Activated CD8-positive, alpha-beta memory T cell treated with anti-CD3 and anti-CD28 coated beads, Interleukin-2, amount 50 U/mL, for 4 hours (primary cell): ENCODE results near the gene HLA-DRA.

ENCODE experiments used
- DNase-seq: peaks from one replicate; pipeline ENCODE4 v3.0.0-alpha.2; 2020

Gene HLA-DRA

DNA sequence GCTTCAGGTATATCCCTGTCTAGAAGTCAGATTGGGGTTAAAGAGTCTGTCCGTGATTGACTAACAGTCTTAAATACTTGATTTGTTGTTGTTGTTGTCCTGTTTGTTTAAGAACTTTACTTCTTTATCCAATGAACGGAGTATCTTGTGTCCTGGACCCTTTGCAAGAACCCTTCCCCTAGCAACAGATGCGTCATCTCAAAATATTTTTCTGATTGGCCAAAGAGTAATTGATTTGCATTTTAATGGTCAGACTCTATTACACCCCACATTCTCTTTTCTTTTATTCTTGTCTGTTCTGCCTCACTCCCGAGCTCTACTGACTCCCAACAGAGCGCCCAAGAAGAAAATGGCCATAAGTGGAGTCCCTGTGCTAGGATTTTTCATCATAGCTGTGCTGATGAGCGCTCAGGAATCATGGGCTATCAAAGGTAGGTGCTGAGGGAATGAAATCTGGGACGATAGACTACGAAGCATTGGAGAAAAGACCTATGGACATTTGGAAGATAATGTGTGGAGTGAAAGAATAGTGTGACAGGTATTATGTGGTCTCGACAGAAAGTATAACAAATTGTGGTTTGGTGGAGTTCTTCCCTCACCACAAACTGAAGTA is at the start of gene HLA-DRA:
TSS of gene HLA-DRA (plus strand) at position 286 of the 613 bp plus-strand sequence. CDS start at position 350, 64 bp downstream.
- no peak for DNase-seq

DNA sequence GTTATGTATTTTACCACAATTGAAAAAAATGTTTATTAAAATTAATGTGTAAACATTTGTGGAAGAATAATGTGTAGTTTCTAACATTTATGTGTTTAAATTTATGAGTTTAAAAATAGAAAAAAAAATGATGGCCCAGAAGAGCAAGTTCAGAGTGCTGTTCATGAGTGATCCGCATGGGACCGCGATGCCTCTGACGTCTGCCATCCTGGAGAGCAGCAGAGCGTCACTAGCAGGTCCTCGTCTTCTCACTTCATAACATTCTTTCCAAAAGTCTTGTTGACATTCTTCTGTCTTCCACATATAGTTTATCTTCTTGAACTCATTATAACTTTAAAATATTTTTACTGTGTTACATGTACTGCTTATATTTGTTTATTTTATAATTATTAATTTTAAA is 48.2 kb upstream of the HLA-DRA start:
- DNase-seq: no peak

DNA sequence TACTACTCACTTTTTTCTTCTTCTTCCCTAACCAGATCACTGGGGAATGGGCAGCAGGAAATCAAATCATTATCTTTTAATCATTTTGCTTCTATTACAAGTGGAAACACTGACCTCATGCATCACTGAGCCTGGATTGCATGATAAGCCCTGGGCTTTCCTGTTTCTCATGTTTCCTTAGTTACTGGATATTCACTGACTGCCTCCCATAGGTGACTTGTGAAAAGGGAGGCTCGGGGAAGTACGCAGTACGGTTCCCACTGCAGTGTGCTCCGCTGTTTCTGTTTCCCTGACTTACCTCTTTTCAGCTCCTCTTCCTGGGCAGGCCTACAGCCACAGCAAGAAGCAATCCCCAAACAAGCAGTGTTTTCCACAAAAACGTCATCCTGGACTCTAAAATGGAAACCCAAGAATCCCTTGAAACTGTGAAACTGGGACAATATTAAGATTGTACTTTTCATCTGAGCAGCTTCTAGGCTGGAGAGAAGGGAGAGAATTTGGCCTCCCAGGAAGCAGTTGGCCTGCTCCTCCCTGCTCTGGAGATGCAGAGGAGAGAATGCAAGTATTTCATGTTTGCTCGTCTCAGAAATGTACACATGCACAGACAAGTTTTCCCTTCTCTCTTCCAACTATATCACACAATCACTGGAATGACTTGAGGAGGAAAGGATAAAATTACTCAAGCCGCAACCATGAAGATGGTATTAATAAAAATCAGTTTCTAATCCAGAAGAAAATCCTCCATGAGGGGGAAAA is 45.8 kb upstream of the HLA-DRA start:
- DNase-seq: no peak

DNA sequence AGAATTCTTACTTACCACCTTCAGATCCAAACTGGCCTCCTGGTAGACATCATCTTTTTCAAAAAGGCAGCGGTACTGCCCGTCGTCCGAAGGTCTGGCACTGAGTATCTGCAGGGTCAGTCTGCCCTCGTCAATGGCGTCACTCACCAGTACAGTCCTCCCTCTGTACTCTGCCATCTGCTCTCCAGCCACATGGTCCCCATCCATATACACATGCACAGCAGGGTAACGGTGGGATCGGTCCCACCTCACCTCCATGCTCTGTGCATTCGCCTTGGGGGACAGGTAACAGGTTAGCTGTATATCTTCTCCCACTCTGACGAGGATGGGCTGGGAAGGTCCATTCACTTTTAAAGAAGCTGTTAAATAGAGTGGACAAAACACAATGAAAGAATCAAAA is 43.7 kb upstream of the HLA-DRA start:
- DNase-seq: no peak

DNA sequence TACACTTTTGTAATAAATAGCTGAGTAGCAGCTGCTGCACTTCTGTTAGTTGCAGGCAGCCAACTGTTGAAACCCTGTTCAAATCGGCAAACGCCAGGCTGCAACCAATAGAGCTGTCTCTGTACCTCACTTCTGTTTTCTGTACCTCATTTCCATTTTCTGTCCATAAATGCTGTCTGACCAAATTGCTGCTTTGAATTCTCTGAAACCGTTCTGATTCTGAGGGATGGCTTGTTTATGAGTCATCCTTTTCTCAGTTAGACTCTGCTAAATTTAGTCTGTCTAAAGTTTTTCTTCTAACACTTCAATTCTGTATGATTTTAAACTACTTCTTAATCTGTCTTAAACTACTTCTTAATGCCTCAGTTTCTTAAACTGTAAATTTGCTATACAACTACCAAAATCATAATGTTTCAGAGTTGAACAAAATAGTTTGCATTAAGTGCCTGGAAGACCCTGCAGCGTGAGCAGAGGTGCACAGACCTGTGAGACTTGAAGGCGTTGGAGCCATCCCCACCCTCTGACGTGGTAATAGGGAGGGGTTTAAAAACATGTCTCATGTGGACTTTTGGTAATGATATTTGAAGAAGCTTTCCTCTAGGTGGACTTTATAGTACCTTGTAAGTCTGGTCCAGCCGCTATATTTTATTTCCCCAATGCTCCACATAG is 42.3 kb upstream of the HLA-DRA start:
- no peak for DNase-seq

DNA sequence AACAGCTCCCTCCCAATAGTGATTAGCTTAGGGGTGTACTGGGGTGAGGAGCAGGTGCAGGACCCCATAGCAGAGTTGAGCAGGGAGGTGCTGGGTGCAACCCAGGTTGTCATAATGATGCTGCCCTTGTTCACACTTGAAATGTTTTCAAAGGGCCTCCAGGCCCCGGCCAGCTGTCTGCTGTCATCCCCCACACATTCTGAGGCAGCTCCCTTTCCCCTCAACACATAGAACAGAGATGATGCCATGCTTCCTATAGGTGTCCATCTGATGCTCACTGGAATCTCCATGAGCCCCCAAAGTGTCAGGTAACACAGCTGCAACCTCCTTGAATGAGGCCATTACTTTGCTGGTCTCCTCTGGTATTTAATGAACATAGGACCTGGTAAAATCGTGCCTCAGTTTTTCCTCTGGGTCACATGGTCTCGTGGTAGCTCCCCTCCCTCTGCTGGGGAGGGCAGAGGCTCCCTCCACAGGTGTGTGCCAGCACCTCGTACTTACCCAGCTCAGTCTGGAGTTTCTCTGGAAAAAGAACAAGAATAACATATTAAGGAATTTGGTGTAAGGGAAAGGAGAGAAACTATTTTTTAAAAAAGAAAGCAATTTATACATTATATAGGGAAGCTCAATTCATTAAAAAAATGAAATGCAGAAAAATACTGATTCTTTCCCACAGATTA is 38.3 kb upstream of the HLA-DRA start:
- no peak for DNase-seq

DNA sequence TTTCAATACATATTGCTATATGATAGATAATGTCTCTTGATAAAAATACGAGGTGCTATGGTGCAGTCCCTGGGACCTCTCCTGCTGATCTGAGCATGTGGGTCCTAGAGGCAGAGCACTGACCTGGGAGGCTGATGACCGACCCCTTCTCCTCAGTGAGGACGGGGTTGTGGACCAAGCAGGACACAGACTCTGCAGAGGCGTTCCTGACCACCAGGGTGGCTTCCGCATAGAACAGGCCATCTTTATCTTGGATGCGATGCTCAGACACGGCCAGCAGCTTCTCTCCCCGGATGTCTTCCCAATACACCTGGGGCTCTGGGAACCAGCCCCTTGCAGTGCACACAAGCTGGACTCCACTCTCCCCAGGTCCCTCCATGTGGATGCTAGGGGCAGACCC is 36.9 kb upstream of the HLA-DRA start:
- no peak for DNase-seq

DNA sequence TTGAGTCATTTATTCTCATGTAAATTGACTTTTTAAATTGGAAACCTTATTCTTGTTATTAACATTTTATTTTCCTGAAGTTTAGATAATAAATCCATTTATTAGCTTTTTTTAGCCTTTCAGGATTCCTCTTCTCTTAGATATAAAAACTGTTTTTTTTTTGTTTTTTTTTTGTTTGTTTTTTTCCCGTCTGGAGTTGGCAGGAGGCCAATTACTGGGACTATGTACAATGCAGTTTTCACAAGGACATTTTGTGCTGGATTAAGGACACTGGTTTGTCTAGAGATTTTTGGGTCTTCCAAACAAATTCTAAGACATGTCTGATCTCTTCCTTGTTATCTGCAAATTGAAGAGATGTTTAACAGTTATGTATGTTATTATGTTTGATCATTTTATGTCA is 34.0 kb upstream of the HLA-DRA start:
- DNase-seq: no peak

DNA sequence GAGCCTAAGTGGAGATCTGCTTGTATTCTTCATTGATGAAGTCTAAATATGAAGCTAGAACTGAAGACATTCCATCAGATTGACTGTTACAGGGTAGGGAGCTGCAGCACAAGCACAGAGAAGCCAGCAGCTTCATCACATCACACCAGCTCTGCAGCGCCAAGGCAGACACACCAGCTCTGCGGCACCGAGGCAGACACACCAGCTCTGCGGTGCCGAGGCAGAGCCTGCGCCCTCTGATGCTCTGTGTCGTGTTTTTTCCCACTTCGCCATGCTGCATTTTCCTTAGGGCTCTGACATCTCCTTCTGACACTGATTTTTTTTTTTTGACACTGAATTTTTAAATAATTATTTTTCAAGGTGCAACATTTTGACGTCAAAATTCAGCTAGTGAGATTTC is 33.5 kb upstream of the HLA-DRA start:
- no peak for DNase-seq

DNA sequence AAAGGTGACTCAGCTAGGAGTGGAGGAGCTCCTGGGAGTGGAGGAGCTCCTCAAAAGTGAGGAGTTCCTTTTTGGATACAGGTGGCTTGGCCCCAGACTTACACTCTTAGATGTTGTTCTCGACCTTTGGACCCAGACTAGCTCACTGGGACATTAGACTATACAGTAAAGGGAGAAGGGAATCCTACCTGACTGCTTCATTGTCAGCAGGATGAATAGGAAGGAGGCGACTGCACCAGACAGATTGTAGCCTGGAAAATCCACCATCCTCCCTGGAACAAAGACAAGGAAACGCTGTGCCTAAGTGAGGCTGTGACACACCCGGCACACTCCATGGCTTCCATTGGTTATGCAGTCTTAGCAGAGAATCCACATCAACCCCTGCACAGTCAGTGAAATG is 32.8 kb upstream of the HLA-DRA start, which contains the start of gene BTNL2:
TSS of gene BTNL2 (minus strand) at position 325 of the 400 bp plus-strand sequence. CDS start at position 267, 58 bp downstream.
- DNase-seq: no peak

DNA sequence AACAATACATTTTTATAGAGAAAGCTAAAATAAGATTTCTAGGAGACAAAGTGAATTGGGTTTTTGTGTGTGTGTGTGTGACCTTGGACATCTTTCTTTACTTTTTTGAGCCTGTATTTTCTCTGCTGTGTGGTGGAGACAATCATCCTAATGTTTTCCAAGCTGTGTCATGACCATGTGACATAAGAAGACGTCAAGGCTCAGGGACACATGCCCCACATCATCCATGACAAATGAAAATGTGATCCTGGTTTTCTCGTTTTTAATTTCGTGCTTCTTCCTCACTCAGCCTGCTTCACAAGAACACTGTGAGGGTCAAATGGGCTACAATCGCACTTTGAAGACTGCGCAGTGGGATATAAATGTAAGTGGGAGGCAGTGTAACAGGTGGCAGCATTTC is 28.8 kb upstream of the HLA-DRA start:
- DNase-seq: no peak

DNA sequence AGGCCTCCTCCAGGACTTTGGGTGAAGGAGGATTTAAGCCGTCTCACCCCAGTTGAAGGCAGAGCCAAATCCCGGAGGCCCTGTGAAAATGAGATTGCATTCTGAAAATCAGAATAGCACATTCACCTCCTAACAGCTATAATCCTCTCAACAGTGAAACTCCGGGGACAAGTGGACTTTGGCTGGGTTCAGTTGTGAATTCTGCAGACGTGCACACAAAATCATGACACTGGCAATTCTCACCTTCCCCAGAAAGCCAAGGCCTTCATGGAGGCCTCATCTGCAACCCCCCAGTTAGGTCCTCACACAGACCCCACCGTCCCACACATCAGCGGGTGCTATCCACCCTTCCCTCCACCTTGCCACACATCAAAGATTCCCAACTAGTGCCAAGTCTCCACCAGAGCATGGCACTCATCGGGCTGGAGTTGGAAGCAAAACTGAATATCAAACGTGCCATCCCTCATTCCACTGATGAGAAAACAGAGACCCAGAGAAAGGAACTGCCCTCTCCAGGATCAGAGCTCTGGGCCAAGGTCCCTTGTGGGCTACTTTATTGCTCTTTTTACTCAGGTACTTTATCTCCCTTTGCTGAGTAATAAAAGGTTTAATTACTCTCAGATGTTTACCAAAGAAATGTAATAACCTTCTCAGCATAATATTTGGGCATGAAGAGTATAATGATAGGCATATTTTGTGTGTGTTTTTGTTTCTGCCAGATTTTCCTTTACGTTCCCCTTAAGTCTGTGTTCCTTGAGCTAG is 27.9 kb upstream of the HLA-DRA start:
- DNase-seq: no peak

DNA sequence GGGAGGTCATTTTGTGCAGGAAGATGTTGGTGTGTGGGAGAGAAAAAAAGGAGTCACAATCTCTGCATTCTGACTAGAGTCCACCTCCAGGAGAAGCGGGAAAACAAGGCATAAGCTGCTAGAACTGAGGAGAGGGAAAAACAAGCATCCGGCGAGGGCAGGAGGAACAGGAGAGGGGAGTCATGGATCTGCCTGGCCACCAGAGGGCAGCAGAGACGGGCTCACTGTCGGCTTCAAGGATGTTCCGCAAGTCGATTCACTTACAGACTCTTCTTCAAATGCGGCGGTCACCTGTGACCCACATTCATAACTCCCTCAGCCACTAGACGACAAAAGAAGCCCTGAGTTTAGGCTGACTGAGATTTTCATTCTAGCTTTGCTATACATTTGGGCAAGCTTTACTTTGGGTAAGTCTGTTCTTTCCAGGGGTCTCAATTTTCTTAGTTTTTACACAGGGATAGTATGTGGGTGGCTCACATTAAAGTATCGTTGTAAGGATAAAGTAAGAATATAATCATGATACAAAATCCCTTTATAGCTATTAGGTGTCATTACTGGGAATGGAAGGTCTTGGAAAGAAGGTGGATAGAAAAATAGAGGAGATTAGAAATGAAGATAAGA is 26.1 kb upstream of the HLA-DRA start:
- peak; percentile 88 for DNase-seq

DNA sequence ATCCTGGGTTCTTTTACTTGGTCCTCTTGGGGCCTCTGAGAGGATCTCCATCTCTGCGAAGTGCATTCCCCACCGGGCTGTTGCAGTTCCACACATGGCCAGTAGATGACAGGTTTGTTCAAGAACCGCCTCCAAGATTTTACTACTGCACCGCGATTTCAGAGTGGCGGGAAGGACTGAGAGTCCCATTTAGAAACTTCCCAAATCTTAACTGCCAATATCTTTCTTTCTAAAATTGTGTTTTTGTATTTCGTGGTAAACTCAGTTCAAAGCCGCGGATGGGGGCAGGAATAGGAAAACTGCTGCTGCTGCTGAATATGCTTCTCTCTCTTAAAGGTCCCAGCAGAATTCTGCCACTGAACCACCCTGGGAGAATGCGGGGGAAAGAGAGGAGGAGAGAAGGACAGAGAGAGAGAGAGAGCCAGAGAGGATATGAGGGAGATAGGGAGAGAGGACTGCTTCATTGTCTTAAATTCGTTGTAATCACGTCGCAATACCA is 24.1 kb upstream of the HLA-DRA start:
- DNase-seq: peak; percentile 78

DNA sequence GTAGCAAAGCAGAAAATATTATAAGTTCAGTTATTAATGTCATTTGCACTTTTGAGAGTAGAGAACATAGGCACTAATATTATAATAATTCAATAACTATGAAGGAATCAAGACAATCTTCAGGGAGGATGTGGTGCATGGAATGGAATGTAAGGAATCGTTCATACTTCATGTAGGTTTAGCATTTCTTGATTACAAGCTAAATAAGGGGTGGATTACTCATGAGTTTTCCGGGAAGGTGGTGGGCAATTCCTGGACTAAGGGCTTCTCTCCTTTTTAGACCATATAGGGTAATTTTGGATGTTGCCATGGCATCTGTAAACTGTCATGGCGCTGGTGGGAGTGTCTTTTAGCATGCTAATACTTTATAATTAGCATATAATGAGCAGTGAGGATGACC is 23.7 kb upstream of the HLA-DRA start:
- DNase-seq: no peak

DNA sequence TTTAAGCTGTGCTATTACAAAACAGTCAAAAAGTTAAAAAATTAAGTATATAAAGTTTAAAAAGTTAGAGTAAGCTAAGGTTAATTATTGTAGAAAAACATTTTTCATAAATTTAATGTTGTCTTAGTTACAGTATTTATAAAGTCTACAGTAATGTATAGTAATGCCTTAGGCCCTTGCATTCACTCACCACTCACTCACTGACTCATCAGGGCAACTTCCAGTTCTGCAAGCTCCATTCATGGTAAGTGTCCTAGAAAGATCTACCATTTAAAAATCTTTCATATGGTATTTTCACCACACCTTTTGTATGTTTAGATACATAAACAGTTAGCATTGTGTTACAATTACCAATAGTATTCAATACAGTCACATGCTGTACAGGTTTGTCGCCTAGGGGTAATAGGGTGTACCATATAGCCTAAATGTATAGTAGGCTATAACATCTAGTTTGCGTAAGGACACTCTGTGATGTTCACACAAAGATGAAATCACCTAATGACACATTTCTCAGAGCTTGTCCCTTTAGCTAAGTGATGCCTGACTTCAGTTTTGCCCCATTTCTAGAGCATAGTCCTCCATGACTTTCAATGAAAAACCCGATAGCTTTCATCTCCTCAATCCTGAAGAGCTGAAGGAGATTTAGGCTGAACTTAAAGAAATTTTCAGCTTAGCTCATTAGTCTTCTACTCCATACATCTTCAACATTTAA is 14.9 kb upstream of the HLA-DRA start:
- DNase-seq: no peak

DNA sequence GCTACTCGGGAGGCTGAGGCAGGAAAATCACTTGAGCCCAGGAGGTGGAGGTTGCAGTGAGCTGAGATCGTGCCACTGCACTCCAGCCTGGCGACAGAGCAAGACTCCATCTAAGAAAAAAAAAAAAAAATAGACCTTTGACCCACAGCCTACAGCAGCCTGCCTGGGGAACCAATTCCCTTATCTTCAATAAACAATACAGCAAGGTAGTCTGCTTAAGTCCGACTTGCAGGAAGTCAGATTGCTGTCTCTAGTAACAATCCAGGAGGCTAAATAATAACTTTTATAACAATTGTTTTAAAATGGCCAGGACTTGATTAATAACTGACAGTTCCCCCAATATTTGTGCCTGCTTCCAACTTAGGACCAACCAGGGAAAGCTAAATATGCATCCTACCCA is 13.3 kb upstream of the HLA-DRA start:
- DNase-seq: no peak

DNA sequence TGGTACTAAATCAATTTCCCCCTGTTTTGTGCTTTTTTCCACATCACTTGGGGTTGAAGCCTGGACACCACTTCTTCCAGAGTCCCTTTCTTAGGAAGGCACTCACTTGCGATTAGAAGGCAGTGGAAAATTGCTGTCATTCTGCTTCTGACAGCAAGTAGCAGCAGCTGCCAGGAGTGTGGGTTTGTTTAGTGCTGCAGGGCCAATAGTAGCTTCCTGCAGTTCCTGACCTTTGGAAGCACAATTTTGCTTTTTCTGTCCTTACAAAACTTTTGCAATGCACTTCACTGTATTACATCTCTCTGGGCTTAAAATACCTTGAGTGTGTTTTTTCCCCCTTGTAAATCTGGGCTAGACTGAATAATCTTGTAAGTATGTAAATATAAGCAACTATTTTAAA is 12.5 kb upstream of the HLA-DRA start:
- no peak for DNase-seq

DNA sequence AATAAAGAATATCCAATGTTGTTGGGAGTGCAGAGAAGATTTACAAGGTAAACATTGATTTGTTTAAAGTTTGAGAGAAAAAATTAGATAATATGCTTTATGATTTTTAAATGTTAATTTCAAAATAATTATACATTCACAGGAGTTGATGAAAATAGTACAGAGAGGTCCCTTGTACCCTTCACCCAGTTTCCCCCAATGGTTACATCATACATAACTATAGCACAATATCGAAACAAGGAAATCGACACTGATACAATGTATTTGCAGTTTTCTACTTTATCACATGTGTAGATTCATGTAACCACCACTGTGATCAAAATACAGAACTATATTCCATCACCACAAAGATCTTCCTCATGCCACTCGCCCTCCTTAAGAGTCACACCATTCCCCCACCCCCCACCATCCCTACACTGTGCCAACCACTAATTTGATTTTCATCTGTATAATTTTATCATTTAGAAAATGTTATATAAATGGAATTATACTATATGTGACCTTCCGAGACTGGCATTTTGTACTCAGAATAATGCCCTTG is 11.7 kb upstream of the HLA-DRA start:
- no peak for DNase-seq

DNA sequence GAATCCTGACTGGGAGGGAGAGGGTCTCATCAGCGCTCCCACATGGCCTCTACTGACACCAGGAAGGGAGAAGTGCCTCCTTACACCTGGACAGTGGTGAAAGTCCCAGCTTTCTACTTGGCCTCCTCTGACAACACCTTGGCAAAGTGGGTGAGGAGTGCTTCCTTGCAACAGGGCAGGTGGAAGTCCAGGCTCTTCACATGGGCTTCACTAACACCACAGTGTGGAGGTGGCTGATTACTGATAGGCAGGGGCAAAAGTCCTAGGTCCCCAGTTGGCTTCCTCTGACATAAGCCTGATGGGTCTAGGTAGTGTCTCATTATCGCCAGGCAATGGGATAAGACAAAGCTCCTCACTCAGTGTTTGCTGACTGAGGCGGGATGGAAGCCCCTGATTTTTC is 9.5 kb upstream of the HLA-DRA start:
- no peak for DNase-seq

DNA sequence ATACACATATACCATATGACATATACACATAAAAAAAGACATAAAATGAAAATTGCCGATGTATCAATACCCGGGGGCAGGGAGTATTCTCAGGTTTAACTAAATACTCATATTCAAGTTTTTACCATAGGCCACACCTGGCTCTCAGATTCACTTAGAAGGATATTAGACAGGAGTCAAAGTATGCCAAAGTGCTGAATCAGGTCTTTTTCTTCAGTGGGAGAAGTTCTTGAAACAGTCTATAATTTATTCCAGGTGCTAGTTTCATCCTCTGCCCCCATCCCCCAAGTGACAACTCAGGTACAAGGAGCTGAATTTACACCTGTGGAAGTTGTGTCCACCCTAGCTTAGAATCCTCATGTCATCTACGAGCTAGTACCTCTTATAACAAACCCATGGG is 8.5 kb upstream of the HLA-DRA start:
- DNase-seq: no peak
